NCI-H774 (cell line): ENCODE data around the gene ABR.
"Not testable (repeated sequence)": the region's sequence is repeated elsewhere in the genome, so short reads cannot be mapped to it uniquely, and the experiment has no call there.

Source experiments
- DNase-seq: peaks from one replicate; lab custom pipeline; 2025; lab: John Stamatoyannopoulos, UW

The ABR gene

DNA sequence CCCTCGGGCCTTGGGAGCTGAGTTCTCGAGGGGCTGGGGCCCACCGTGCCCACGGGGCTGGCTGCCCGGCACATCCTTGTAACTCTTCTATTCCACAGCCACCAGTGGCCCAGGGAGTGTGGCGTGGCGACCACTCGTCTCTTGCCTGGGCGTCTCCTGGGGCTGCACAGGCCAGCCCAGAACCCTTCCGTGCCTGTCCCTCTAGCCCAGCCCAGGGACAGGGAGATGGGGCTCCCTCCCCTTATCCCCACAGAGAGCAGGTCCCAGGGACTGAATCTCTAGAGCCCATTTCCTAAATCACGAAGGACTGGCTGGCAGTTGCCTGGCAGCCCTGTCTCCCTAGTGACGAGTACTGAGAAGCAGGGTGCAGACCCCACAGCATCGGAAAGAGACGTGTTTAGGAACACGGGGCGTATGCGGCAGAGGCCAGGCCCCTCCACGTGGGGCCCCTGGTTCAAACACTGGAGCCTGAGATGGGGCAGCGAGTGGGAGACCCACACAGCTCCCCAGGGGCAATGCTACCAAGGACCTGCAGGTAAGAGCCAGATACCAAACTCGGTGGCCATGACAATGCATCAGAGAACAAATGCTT lies 131.8 kb downstream of the ABR start:
- DNase-seq, result no peak

DNA sequence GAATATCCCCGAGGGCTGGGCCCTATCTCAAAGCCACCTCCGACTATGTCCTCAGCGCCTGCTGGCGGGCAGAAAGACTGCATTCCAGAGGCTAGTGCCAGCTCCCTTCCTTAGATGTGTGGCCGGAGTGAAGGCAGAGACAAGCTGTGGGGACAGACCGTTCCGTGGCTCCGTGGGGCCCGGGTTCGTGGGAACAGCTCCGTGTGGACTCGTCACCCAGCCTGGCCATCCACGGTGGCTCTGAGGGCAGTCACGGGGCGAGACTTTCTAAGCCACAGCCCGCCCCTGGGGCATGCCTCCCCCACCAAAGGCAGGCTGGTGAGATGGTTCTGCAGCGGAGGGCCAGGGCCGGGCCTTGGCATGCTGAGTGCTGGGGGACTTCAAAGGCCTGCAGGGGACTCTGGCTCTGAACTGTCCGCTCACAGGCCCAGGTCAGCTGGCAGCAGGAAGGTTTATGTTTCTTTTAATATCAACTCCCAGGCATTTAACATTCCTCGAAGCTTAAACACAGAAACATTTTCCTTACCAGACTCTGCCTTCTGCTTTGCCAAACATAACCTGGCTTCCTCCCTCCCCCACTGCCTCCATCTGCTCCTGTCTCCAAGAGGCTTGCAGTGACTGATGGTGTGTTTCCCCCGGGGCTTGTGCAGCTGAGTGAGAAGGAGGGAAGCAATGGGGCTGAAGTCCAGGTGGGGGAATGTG lies 132.5 kb downstream of the ABR start:
- DNase-seq, result no peak

DNA sequence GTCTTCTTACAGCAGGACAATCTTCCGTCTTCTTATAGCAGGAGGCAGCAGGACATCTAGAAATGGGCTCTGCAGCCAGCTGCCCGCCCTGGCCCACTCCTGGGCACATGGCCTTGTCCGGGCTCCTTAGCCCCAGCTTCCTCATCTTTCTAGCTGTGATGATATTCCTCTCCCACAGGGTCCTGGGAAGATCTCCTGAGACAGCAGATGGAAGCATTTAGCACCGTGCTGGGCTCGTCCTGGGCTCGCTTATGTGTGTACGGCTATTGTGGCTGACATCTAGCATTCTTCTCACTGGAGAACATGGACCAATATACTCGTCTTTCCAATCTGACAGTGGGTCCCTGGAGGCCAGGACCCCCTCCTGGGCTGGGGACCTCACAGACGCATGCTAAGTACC lies 134.3 kb downstream of the ABR start:
- DNase-seq, result no peak

DNA sequence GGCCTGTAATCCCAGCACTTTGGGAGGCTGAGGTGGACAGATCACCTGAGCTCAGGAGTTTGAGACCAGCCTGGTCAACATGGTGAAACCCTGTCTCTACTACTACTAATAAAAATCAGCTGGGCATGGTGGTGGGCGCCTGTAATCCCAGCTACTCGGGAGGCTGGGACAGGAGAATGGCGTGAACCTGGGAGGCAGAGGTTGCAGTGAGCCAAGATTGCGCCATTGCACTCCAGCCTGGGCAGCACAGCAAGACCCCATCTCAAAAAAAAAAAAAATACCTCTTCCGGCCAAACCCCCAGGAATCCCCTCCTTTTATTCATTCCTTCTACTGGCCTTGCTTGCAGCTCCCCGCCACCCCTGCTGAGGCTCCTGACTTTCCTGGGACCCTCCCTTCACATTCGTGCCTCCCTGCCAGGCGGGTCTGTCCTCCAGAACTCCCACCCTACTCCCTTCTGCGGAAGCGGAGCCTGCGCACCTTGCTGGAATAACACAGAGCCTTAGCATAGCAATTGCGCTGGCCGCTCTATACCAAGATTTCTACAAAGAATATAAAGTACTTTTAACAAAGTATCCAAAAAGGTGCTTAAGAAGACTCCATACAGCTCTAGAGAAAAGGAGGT lies 135.3 kb downstream of the ABR start:
- DNase-seq, result not testable (repeated sequence)

DNA sequence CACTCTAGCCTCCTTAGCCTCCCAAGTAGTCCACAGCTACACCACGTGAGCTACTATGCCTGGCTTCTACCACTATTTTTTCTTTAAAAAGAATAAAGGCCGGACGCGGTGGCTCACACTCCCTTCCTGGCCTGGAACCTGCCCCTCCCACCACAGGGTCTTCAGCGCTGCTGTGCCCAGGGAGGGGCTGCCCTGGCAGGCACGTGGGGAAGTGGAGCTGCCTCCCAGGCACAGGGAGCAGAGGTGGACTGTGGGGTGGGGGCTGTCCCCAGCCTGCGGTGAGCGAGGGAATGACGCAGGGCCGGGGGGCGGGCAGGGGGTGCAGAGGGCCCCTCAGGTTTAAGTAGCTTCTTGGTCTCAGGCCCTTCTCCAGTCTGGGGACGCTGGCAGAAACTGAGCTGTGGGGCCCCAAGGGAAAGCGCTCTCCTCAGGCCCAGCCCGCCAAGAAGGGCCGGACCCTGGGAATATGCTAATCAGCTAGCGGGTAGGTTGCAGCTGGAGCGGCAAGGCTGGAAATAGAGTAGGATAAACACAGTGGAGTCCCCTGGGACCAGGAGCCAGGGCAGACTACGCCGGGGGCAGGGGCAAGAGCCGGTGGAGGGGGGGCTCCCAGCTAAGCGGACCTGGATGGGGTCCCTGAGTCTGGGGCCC lies 136.1 kb downstream of the ABR start:
- no peak for DNase-seq

DNA sequence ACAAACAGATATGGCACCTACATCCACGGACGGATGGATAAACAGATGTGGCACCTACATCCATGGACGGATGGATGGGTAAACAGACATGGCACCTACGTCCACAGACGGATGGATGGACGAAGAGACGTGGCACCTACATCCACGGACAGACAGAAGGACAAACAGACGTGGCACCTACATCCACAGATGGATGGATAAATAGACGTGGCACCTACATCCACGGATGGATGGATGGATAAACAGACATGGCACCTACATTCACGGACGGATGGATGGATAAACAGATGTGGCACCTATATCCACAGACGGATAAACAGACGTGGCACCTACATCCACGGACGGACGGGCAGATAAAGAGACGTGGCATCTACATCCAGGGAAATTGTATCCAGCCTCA lies 137.3 kb downstream of the ABR start:
- DNase-seq, result no peak

DNA sequence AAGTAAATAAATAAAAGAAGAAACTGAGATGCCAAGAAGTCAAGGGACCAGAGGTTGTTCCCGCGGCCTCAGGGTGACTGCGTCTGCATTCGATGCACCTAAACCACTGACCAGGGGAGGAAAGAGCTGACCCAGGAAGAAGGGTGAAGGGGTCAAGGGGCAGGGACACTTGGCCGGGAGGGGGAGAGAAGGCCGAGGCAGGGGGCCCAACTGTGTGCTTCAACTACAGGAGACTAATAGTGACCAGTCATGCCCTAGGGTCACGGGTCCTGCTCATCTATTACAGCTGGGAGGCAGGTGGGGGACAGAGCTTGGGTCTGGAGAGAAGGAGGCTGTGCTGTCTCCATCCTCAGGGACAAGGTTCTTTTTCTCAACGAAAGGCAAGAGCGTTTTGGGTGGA lies 138.0 kb downstream of the ABR start:
- DNase-seq, result no peak

DNA sequence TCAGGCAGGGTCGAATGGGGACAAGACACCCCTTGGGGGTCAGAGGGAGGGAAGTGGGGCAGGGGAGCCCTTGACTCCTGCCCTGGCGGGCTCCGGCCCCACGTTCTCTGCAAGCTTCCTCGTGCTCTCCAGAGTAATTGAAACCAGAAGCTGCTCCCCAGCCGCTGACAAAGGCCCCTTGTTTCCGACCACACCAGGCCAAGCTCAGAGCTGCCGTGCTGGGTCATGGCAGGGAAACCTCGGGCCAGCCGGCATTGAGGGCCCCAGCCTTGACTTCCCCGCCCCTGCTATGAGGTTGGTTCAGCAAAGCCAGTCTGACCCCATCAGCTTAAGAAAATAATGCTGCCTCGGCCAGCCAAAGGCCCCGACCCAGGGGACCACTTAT lies 139.6 kb downstream of the ABR start:
- DNase-seq, result no peak

DNA sequence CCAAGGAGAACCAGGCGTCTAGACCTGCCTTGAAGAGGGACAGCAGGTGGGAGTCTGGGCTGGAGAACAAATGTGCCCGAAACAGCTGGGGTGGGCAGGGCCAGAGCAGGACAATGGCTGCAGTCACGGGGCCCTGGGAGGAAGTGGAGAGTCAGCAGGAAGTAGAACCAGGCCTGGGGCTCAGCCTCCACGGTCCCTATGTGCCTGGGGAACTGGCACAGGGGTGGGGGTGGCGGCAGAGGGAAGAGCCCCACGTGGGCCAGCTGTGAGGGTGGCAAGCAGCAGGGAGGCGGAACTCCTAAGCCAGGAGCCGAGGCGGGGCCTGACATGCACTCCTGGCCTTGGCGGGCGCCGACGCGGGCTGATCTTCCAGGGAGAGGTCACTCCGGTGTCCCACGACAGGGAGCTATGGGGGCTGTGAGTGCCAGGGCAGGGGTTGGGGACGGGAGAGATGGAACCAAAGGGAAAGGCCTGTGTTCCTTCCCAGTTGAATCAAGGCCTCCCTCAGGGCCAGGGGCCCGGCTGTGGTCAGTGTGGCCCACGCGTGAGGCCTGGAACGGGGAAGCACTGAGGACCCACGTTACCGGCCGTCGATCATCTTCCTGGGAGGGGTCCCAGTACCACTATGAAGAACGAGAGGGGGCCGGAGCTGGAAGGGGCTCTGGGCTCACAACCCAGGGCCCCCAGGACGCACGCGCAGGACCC lies 140.1 kb downstream of the ABR start:
- DNase-seq, result no peak

DNA sequence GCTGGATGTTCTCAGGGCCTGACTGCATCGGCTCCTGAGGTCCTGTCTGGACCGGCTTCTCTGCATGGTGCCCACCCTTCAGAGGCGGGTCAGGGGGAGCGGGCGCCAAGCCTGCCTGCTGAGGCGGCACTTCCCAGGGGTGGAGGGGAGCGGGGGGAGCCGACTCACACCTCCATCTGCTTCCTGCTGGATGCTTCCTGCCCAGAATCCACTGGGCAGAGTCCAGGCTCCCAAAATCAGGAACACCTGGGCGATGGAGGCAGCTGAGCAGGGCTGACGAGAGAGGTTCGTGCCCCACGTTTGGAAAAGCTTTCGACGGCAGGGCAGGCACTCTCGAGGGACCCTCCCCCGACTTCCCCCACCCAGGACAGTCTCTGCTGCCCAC lies 140.7 kb downstream of the ABR start:
- no peak for DNase-seq

DNA sequence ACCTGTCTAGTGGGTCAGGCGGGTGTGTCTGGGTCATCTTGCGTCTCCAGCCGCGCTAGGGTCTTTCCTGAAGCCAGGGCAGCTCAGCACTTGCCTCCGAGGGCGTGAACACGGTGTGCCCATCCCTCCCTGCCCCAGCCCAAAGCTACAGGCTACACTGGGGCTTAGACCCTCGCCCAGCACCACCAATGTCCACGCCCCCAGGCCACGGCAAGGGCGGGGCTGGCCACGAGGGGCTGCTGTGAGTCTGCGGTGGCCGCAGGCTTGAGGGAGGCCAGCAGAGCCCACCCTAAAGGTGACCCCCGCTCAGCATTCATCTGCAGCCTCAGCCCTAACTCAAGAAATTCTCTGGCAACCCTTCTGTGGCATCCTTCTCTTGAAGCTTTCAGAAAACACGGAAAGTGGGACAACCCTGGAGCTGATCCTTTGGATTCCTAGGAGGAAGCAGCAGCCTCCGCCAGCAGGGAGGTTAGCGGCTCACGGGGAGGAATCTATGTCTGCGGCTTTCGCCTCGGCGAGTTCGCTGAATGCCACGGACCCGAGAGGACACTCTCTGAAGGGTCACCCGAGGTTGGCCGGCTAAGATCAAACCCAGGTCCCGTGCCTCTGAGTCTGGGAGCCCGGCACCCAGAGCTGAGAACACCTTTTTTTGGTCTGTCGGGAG lies 141.2 kb downstream of the ABR start:
- DNase-seq, result no peak

DNA sequence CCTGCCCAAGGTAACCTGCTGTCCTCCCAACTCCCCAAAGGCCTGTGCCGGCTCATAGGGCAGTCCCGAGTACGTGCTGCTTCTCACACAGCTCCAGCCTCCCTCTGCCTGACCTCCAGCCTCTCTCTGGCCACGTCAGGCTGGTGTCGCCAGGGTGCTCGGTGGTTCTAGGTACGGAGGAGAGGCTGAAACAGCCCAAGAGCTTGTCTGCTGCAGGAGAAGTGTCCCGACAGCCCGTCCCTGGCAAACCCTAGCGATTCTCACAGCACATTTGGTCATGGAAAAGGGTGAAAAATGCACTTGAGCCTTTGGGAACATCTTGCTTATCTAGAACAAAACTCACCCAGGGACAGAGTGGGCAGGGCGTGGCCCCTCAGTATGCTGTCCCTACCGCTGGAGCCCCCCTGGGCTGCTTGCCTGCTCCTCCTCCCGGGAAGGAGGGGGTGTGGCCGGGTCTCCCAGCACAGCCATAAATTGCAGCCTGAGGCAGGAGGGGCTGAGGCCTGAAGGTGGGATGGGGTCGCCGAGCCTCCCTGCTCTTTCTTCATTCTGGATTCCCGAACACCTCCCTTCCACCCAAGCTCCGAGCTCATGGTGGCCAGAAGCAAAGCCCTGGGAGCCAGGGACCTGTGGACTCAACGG lies 142.4 kb downstream of the ABR start:
- DNase-seq, result no peak

DNA sequence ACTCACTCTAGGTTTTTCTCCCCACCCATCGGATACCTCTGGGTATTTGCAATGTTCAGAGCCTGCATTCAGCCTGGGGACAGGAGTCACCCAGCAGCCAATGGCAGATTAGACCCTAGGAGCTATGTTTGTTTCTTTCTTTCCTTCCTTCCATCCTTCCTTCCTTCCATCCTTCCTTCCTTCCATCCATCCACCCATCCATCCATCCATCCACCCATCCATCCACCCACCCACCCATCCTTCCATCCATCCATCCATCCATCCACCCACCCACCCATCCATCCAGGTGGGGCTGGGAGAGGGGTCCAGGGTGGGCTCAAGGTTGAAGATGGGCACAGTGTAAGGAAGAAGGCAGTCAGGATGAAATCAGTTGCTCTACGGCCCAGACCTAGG lies 142.9 kb downstream of the ABR start:
- DNase-seq, result no peak

DNA sequence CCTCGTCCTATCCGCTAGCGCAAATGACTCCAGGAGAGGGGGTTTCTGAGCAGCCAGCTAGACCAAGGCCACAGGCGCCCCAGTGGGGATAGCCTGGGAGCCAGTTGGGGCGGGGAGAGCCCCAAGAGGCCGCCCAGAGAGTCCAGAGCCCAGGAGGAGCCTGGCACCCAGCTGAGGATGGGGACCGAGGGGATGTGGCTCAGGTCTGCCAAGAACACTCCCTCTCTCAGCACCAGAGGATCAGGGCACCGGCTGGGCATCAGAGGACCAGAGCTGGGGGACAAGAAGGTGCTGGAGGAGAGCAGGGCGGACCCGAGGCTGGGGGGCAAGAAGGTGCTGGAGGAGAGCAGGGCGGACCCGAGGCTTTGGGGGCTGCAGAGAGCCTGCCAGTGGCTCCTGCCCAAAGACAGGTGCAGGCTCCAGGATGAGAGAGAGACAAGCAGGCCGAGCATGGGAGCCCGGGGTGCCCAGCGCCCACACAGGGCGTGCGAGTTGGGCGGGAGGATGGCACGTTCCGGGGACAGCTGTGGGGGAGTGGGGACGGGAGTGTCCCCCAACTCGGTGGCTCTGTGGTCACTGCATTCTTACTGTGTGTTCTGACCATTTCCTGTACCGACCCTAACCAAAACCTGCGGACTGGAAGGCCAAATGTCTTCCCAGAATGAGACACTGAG lies 143.5 kb downstream of the ABR start:
- no peak for DNase-seq

DNA sequence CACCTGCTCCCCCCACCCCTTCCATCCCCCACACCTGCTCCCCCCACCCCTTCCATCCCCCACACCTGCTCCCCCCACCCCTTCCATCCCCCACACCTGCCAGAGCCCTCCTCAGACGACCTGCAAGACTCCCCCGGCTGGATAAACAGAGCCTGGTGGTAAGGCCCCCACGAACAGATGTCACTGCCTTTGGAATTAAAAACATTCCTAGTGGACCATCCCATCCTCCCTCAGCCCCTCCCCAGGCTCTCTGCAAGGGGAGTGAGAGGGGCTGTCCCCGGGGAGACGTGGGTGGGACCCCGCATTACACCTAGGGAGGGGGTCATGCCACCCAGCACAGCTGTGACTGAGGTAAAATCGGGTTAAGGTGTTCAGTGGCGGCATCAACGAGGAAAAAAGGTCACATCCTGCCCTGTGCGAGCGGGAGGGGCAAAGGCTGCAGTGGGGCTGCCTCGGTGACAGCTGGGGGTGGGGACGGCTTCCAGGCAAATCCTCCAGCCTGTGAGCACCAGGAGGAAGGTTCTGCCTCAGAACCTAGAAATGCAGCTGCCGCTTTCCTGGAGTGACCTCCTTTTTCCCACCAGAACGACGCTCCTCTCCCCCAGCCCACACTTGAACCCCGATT lies 144.1 kb downstream of the ABR start:
- no peak for DNase-seq

DNA sequence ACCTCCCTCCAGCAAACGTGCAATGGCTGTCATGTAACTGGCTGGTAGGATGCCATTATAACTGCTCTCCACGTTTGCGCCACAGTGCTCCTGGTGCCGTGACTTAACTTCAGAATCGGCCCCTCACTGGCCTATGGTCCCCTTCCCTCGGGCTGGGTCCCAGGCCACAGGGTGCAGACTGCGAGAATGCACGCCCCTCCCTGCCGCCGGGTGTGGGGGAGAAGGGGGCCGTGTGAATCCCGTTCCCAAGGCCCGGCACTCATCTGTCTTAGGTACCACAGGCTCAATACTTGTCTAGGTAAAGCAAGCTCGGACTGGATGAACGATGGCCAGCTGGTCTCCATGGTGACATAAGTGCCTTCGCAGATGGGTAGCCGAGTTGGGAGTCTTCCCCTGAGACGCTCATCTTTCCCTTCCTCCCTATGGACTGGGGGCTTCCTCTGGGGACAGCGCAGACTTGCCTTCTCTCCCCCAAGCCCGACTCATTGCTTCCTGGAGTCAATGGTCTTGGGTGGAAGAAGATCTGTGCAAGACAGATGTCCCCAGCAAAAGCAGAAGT lies 145.1 kb downstream of the ABR start:
- DNase-seq, result no peak

DNA sequence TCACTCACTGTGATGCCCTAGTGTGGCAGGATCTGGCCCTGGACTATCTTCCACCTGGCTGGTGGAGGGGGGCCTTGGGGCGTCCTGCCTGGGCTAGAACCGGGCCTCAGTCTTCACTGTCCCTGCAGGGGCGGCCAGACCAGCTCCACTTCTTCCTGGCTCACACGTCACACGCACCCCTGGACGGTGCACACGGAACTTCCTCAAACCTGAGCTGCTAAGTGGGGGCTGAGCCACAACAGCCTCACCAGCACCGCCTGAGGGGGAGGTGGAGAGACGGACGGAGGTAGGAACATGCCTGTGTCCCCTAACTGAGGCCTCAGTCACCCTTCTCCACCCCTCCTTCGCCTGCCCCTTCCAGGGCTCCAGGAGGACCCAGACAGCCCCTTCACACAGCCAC lies 146.3 kb downstream of the ABR start:
- DNase-seq, result no peak

DNA sequence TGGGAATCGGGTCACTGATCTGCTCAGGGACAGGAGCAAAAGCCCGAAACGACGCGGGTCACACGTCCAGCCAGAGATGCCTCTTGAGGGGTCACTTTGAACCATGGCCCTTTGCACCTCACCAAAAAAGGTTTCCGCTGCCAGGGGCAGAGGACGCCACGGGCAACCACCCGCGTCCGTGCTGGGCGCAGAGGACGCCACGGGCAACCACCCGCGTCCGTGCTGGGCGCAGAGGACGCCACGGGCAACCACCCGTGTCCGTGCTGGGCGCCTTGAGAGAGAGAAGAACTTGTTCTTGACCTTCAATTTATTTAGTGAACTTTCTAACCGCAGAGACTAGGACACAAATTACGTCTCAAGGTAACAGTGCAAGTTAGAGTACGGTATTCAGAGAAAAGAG lies 147.4 kb downstream of the ABR start:
- DNase-seq, result no peak

DNA sequence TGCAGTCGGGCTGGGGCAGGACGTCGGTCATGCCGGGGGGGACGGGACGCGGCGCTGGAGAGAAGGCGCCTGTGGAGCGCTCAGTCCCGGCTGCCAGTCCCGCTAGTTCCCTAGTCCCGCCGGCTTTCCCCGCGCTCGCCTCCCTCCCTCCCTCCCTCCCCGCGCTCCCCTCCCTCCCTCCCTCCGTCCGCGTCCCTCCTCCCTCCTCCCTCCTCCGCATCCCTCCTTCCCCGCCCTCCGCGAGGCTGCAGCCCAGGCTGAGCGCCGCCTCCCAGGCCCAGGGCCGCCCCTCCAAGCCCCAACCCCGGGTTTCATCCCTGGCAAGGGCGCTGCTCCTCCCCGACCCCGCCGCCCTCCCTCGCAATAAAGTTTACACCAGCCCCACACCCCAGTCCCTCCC lies 148.1 kb downstream of the ABR start:
- no peak for DNase-seq
